GM10248 (cell line): ENCODE measurements around the gene SLC40A1.

Experiments
- CTCF ChIA-PET: fragments of 300-600 bp; sonication (Branson Sonifier 250); formaldehyde crosslinking; extraction: SDS; loops from one replicate; lab custom pipeline; 2021; ENCODE audit warnings: antibody characterized with exemption; lab: Yijun Ruan, JAX
- POLR2A ChIA-PET: fragments of 350-650 bp; sonication (Branson Sonifier 250); formaldehyde crosslinking; extraction: SDS; loops from one replicate; lab custom pipeline; 2020; ENCODE audit warnings: antibody characterized with exemption; lab: Yijun Ruan, JAX
- DNase-seq: peaks from one replicate; pipeline ENCODE4 v3.0.0; 2012; ENCODE audit errors: extremely low spot score
- CTCF ChIP-seq: IDR thresholded peaks from 2 replicates; pipeline ENCODE4 v1.5.1; 2012; ENCODE audit warnings: mild to moderate bottlenecking, low read depth; ENCODE audit errors: extremely low read depth, missing control alignments, control extremely low read depth

The SLC40A1 gene

GRCh38 chr2:189592353-189592984, 11.9 kb upstream of the SLC40A1 start:
- CTCF ChIA-PET, result interaction anchor here (1.5 kb wide), 1 partner anchor 24 kb away, joined by 5 read pairs; no protein-coding TSS in a partner anchor
- POLR2A ChIA-PET, result no interaction called here
- TF ChIP-seq CTCF, result no peak
- DNase-seq, result no peak

- DNase-seq, result no peak
- ChIA-PET POLR2A (no interaction called here), CTCF (no interaction called here)
- TF ChIP-seq CTCF, result no peak
These were observed 7.2 kb upstream of the SLC40A1 start for GRCh38 chr2:189587780-189588179.

- no peak for TF ChIP-seq CTCF
- POLR2A ChIA-PET, result no interaction called here
- CTCF ChIA-PET, result interaction anchor here (1.4 kb wide), 1 partner anchor 65 kb away, joined by 3 read pairs; no protein-coding TSS in a partner anchor
- DNase-seq, result no peak
These were observed 4.7 kb upstream of the SLC40A1 start for GRCh38 chr2:189585226-189585756.

- ChIA-PET CTCF (interaction anchor here (1.4 kb wide), 1 partner anchor 65 kb away, joined by 3 read pairs; no protein-coding TSS in a partner anchor), POLR2A (no interaction called here)
- DNase-seq, result no peak
- no peak for TF ChIP-seq CTCF
These were observed 4.1 kb upstream of the SLC40A1 start for GRCh38 chr2:189584686-189585085.

GRCh38 chr2:189583227-189584198, 2.9 kb upstream of the SLC40A1 start:
- DNase-seq, result no peak
- POLR2A ChIA-PET, result no interaction called here
- no peak for TF ChIP-seq CTCF
- CTCF ChIA-PET, result interaction anchor here (1.4 kb wide), 1 partner anchor 67 kb away, joined by 3 read pairs; no protein-coding TSS in a partner anchor

- DNase-seq, result no peak
- POLR2A ChIA-PET, result no interaction called here
- no peak for TF ChIP-seq CTCF
- CTCF ChIA-PET, result no interaction called here
These were observed 2.2 kb upstream of the SLC40A1 start for GRCh38 chr2:189582809-189583192.
